H9 (cell line): ENCODE results near the gene NPY4R2. TPM values are rescaled to one million over a fixed set of nuclear protein-coding genes. Genes with fewer than 3 reads are reported as not detected.
"Not testable (repeated sequence)": the region's sequence is repeated elsewhere in the genome, so short reads cannot be mapped to it uniquely, and the experiment has no call there.

Experiments used
- DNase-seq: peaks from one replicate; pipeline ENCODE4 v3.0.0-alpha.2; 2017
- H2AFZ ChIP-seq: one replicate; pipeline ENCODE4 v1.6.1; 2013; ENCODE audit warnings: mild to moderate bottlenecking, low read length, control low read depth, moderate library complexity
- H2AK5ac ChIP-seq: 2 replicates; pipeline ENCODE4 v1.6.1; 2013; ENCODE audit warnings: low read length, control low read depth, mixed read lengths; ENCODE audit not compliant: insufficient read length
- H2BK120ac ChIP-seq: one replicate; pipeline ENCODE4 v1.6.1; 2013; ENCODE audit warnings: low read depth, mild to moderate bottlenecking, low read length, control low read depth, inconsistent platforms; ENCODE audit not compliant: poor library complexity, severe bottlenecking
- H2BK12ac ChIP-seq: 2 replicates; pipeline ENCODE4 v1.6.1; 2013; ENCODE audit warnings: low read length, control low read depth, mixed read lengths, low read depth; ENCODE audit not compliant: insufficient read length
- H2BK15ac ChIP-seq: 2 replicates; pipeline ENCODE4 v1.6.1; 2013; ENCODE audit warnings: low read depth, low read length, control low read depth
- H2BK20ac ChIP-seq: one replicate; pipeline ENCODE4 v1.6.1; 2013; ENCODE audit warnings: low read depth, mild to moderate bottlenecking, low read length, control low read depth, inconsistent platforms; ENCODE audit not compliant: poor library complexity, severe bottlenecking
- H2BK5ac ChIP-seq: 2 replicates; pipeline ENCODE4 v1.6.1; 2013; ENCODE audit warnings: low read length, control low read depth, mixed read lengths; ENCODE audit not compliant: insufficient read length
- H3K14ac ChIP-seq: 2 replicates; pipeline ENCODE4 v1.6.1; 2013; ENCODE audit warnings: low read length, control low read depth; ENCODE audit not compliant: insufficient read depth
- H3K18ac ChIP-seq: 2 replicates; pipeline ENCODE4 v1.6.1; 2013; ENCODE audit warnings: low read depth, mild to moderate bottlenecking, mixed read lengths, low read length, control low read depth; ENCODE audit not compliant: insufficient read length
- H3K23ac ChIP-seq: 2 replicates; pipeline ENCODE4 v1.6.1; 2013; ENCODE audit warnings: low read length, control low read depth, mixed read lengths, low read depth; ENCODE audit not compliant: insufficient read length
- H3K23me2 ChIP-seq: 2 replicates; pipeline ENCODE4 v1.6.1; 2013; ENCODE audit warnings: low read depth, mild to moderate bottlenecking, mixed read lengths, low read length, control low read depth; ENCODE audit not compliant: insufficient read length, poor library complexity, severe bottlenecking
- H3K27ac ChIP-seq: 2 replicates; pipeline ENCODE4 v1.5.1; 2013; ENCODE audit warnings: low read length, control low read depth, mixed read lengths, low read depth; ENCODE audit not compliant: insufficient read length
- H3K27me3 ChIP-seq: 2 replicates; pipeline ENCODE4 v1.6.1; 2013; ENCODE audit warnings: low read length, control low read depth, inconsistent platforms; ENCODE audit not compliant: insufficient read depth
- H3K4ac ChIP-seq: 2 replicates; pipeline ENCODE4 v1.6.1; 2013; ENCODE audit warnings: low read depth, mild to moderate bottlenecking, control low read depth, inconsistent platforms, low read length, moderate library complexity
- H3K4me1 ChIP-seq: 2 replicates; pipeline ENCODE4 v1.6.1; 2013; ENCODE audit warnings: low read length, control low read depth, inconsistent platforms; ENCODE audit not compliant: insufficient read depth
- H3K4me2 ChIP-seq: 2 replicates; pipeline ENCODE4 v1.6.1; 2013; ENCODE audit warnings: low read length, control low read depth, mixed read lengths; ENCODE audit not compliant: insufficient read length, insufficient read depth
- H3K56ac ChIP-seq: 2 replicates; pipeline ENCODE4 v1.6.1; 2013; ENCODE audit warnings: low read depth, mild to moderate bottlenecking, mixed read lengths, low read length, control low read depth; ENCODE audit not compliant: insufficient read length
- H3K79me1 ChIP-seq: 2 replicates; pipeline ENCODE4 v1.6.1; 2013; ENCODE audit warnings: low read depth, mild to moderate bottlenecking, moderate library complexity, low read length, control low read depth, inconsistent platforms; ENCODE audit not compliant: insufficient read depth, poor library complexity, severe bottlenecking
- H3K79me2 ChIP-seq: 2 replicates; pipeline ENCODE4 v1.6.1; 2013; ENCODE audit warnings: low read length, control low read depth, inconsistent platforms; ENCODE audit not compliant: insufficient read depth
- H3K9ac ChIP-seq: 2 replicates; pipeline ENCODE4 v1.6.1; 2013; ENCODE audit warnings: low read length, control low read depth, mixed read lengths; ENCODE audit not compliant: insufficient read length; ENCODE audit errors: extremely low read depth
- H3K9me3 ChIP-seq: one replicate; pipeline ENCODE4 v1.6.1; 2013; ENCODE audit warnings: low read depth, low read length, inconsistent platforms; ENCODE audit not compliant: control insufficient read depth
- H3T11ph ChIP-seq: one replicate; pipeline ENCODE4 v1.6.1; 2013; ENCODE audit warnings: mild to moderate bottlenecking, low read length, control low read depth, inconsistent platforms
- H4K20me1 ChIP-seq: one replicate; pipeline ENCODE4 v1.6.1; 2013; ENCODE audit not compliant: control insufficient read depth, insufficient read length, insufficient read depth
- H4K5ac ChIP-seq: 2 replicates; pipeline ENCODE4 v1.6.1; 2013; ENCODE audit warnings: low read depth, mild to moderate bottlenecking, mixed read lengths, low read length, control low read depth; ENCODE audit not compliant: insufficient read length
- H4K8ac ChIP-seq: replicated peaks from 2 replicates; pipeline ENCODE4 v1.6.1; 2013; ENCODE audit warnings: low read length, control low read depth, mixed read lengths, low read depth; ENCODE audit not compliant: insufficient read length
- H4K91ac ChIP-seq: 2 replicates; pipeline ENCODE4 v1.6.1; 2013; ENCODE audit warnings: low read depth, mild to moderate bottlenecking, moderate library complexity, mixed read lengths, low read length, control low read depth; ENCODE audit not compliant: insufficient read length
- H3K27ac Mint-ChIP-seq, 3 experiments: 2 replicates in 2 of 3; 3 replicates in 1 of 3; pipeline ENCODE4 v1.8.0; 2020 to 2021; ENCODE audit warnings: mixed read lengths in 3 of 3, mild to moderate bottlenecking in 1 of 3, moderate library complexity in 1 of 3
- H3K27me3 Mint-ChIP-seq: 2 replicates; pipeline ENCODE4 v1.8.0; 2021; ENCODE audit warnings: low read depth, mild to moderate bottlenecking, moderate library complexity, mixed read lengths
- H3K36me3 Mint-ChIP-seq, 3 experiments: 2 replicates in 2 of 3; 3 replicates in 1 of 3; pipeline ENCODE4 v1.8.0; 2020 to 2021; ENCODE audit warnings: low read depth in 3 of 3, mixed read lengths in 3 of 3; ENCODE audit not compliant: insufficient read depth in 1 of 3
- H3K4me1 Mint-ChIP-seq, 2 experiments: 2 replicates each; pipeline ENCODE4 v1.8.0; 2020; ENCODE audit warnings: mixed read lengths in 2 of 2
- H3K4me3 Mint-ChIP-seq, 2 experiments: 2 replicates in 1 of 2; 3 replicates in 1 of 2; pipeline ENCODE4 v1.8.0; 2020 to 2021; ENCODE audit warnings: mild to moderate bottlenecking in 2 of 2, mixed read lengths in 2 of 2, moderate library complexity in 1 of 2
- H3K9me3 Mint-ChIP-seq, 2 experiments: 2 replicates in 1 of 2; 3 replicates in 1 of 2; pipeline ENCODE4 v1.8.0; 2020; ENCODE audit warnings: mild to moderate bottlenecking in 2 of 2, mixed read lengths in 2 of 2, moderate library complexity in 1 of 2
- WGBS: extraction: QIAGEN DNeasy Blood & Tissue Kit; methylation state at CpG from one replicate; pipeline ENCODE4 v1.1.7; 2013; ENCODE audit warnings: missing lambda C conversion rate, low lambda C conversion rate, mixed read lengths; ENCODE audit not compliant: insufficient read length; ENCODE audit errors: extremely low coverage; 5-methylcytosine and 5-hydroxymethylcytosine counted together
- total RNA-seq: library from RNA; stranded (reverse); gene quantifications from 2 replicates; pipeline ENCODE4 v1.2.1, GENCODE V29; 2021

Gene NPY4R2
- total RNA-seq, 1 experiment from 2014 or later, result 0.13 TPM

DNA sequence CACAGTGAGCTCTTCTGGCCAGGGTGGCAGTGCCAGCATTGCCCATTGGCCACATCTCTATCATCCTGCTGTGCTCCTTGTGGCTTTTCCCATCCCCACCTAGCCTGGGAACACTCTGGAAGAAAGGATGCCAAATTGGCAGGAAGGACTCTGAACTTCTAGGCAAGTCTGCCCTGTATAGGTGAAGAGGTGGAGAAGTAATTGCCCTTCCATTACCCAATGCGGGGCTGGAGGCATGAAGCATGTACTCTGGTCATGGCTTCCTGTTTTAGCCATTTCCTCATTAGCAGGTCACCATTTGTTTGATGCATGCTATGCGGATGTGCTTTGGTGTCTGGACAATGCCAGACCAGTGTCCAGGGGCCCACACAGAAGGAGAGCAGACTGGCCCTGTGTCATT is 32.1 kb upstream of the NPY4R2 start:
- not testable (repeated sequence) for H3K27me3 Mint-ChIP-seq, H3K36me3 Mint-ChIP-seq, H3K56ac ChIP-seq

DNA sequence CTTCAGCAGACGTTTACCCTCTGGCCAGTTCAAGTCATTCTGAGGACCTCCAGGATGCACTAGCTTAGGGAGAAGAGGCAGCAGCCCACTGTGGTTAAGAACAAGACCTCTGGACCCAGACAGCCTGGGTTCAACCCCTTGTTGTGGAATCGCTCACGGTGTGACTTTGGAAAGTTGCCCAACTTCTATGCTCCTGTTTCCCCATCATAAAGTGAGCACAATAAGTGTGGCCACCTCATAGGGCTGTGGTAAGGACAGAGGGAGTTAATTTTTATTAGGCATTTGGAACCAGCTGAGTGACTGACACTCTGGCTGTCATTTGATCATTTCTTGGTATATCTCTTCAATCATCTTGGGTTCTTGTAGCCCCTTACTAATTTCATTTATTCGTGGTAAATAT is 31.6 kb upstream of the NPY4R2 start:
- not testable (repeated sequence) for H2BK20ac ChIP-seq, H2AFZ ChIP-seq, H4K20me1 ChIP-seq, H3K9me3 ChIP-seq, H3K9me3 Mint-ChIP-seq, H3K79me1 ChIP-seq, H3K14ac ChIP-seq, H3K56ac ChIP-seq, H3K27ac ChIP-seq, H4K5ac ChIP-seq, H3K27me3 ChIP-seq, H3K18ac ChIP-seq, H3K36me3 Mint-ChIP-seq, H2BK15ac ChIP-seq, H3K23ac ChIP-seq, H3T11ph ChIP-seq, H3K27ac Mint-ChIP-seq, H3K4me3 Mint-ChIP-seq, H3K27me3 Mint-ChIP-seq, H4K91ac ChIP-seq, H4K8ac ChIP-seq, H3K4ac ChIP-seq, H2BK12ac ChIP-seq, H3K4me1 Mint-ChIP-seq, H3K79me2 ChIP-seq, H2AK5ac ChIP-seq, H2BK120ac ChIP-seq, H2BK5ac ChIP-seq, DNase-seq, H3K9ac ChIP-seq, H3K4me2 ChIP-seq, H3K4me1 ChIP-seq, H3K23me2 ChIP-seq
- no CpG with 5 or more reads among the region's 4 CpGs for WGBS

More for the DNA sequence above, 32.1 kb upstream of the NPY4R2 start:
- not testable (repeated sequence) for H3K4me1 ChIP-seq, H2BK15ac ChIP-seq, H4K91ac ChIP-seq, H3K9me3 Mint-ChIP-seq, H3K27ac Mint-ChIP-seq, H3T11ph ChIP-seq, H3K18ac ChIP-seq, H4K5ac ChIP-seq, DNase-seq, H2BK5ac ChIP-seq, H3K4me3 Mint-ChIP-seq, H3K79me1 ChIP-seq, H4K20me1 ChIP-seq, H2BK12ac ChIP-seq, H4K8ac ChIP-seq, H3K27me3 ChIP-seq, H3K9ac ChIP-seq, H3K4me2 ChIP-seq, H2AK5ac ChIP-seq, H3K27ac ChIP-seq, H2BK120ac ChIP-seq, H2AFZ ChIP-seq, H3K14ac ChIP-seq, H2BK20ac ChIP-seq, H3K23ac ChIP-seq, H3K9me3 ChIP-seq, H3K4ac ChIP-seq, H3K4me1 Mint-ChIP-seq, H3K79me2 ChIP-seq, H3K23me2 ChIP-seq
- no CpG with 5 or more reads among the region's 2 CpGs for WGBS

DNA sequence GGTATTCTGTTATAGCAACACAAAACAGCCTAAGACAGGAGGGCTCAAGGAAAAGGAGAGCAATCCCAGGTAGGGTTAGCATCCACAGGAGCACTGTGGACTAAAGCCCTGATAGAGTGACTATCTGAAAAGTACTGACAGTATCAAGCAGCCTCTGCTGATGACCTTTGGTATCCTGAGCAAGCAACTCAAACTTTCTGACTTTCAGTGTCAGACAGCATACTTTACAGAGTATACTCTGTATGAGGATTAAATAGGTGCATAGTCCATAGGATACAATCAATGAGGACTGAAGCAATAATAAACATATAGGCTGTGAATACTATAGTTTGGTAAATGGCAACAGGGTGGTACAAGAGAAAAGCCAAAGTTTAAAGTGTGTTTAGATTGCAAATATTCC is 27.7 kb upstream of the NPY4R2 start:
- not testable (repeated sequence) for H4K8ac ChIP-seq, H3K4ac ChIP-seq, H2BK15ac ChIP-seq, H3K23me2 ChIP-seq, H4K91ac ChIP-seq, H3K14ac ChIP-seq, H3K36me3 Mint-ChIP-seq, H3T11ph ChIP-seq, H3K56ac ChIP-seq, H3K79me1 ChIP-seq, H4K5ac ChIP-seq, H3K4me2 ChIP-seq, H3K4me3 Mint-ChIP-seq, H3K27ac ChIP-seq, H3K9me3 ChIP-seq, H2BK12ac ChIP-seq, H3K4me1 ChIP-seq, H3K9ac ChIP-seq, H2BK120ac ChIP-seq, H3K23ac ChIP-seq, DNase-seq, H3K79me2 ChIP-seq, H3K4me1 Mint-ChIP-seq, H3K27ac Mint-ChIP-seq, H3K18ac ChIP-seq, H3K27me3 Mint-ChIP-seq, H2BK20ac ChIP-seq, H2AFZ ChIP-seq, H3K27me3 ChIP-seq, H3K9me3 Mint-ChIP-seq, H4K20me1 ChIP-seq, H2BK5ac ChIP-seq, H2AK5ac ChIP-seq
